ENCODE data around the gene DNA2.

DNA sequence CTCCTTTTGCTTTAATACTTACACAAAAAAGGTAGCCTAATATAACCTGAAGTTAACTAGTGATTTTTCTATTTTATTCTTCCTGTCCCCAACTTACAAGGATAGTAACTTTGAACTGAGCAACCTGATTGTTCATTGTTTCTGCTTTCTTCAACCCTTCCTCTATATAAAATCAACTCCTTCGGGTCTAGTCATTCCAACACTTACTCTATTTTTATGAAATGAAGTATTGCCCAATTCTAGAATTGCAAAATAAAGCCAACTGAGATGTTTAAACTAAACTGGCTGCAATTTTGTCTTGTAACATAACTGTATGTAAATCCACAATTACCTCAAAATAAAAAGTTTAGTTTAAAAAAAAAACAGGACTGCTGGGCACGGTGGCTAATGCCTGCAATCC is 20.3 kb upstream of the DNA2 start:
- no peak for TF ChIP-seq POLR2A (IDR thresholded peaks at IDR 0.05; ENCODE audit: low read length)
- no peak for TF ChIP-seq GATA1 (IDR thresholded peaks at IDR 0.05; ENCODE audit: low read depth, low read length)

All from erythroblast (primary cell).